ENCODE measurements around the gene RTKN.
"Not testable (repeated sequence)": the region's sequence is repeated elsewhere in the genome, so short reads cannot be mapped to it uniquely, and the experiment has no call there.

The RTKN gene

GRCh38 chr2:74441690-74442482 lies at the start of gene RTKN:
RTKN (minus strand) TSS chr2:74441937; CDS start chr2:74441816, 121 bp downstream.
- DNase-seq: peak; percentile 31 to 45

- DNase-seq: no peak
Observed at GRCh38 chr2:74489906-74490305, 48.2 kb upstream of the RTKN start.

- DNase-seq: no peak
Observed at GRCh38 chr2:74488643-74489481, 47.1 kb upstream of the RTKN start.

GRCh38 chr2:74486141-74486540 lies 44.4 kb upstream of the RTKN start:
- no peak for DNase-seq

- DNase-seq: not testable (repeated sequence)
Observed at GRCh38 chr2:74483675-74484164, 42.0 kb upstream of the RTKN start.

- peak; percentile 94 to 95 for DNase-seq
Observed at GRCh38 chr2:74482801-74483674, 41.3 kb upstream of the RTKN start, which contains the start of the genes CCDC142 and TTC31. CCDC142 (minus strand) TSS chr2:74482998; CDS start chr2:74482837, 161 bp downstream. TTC31 (plus strand) TSS chr2:74483081; CDS start chr2:74483096, 15 bp downstream.

- DNase-seq: peak; percentile 47 to 70
Observed at GRCh38 chr2:74481961-74482800, 40.4 kb upstream of the RTKN start.

GRCh38 chr2:74481431-74481830 lies 39.7 kb upstream of the RTKN start:
- no peak for DNase-seq

- no peak for DNase-seq
Observed at GRCh38 chr2:74474899-74475298, 33.2 kb upstream of the RTKN start.

- DNase-seq: no peak
Observed at GRCh38 chr2:74474481-74474880, 32.7 kb upstream of the RTKN start.

GRCh38 chr2:74472945-74473258 lies 31.2 kb upstream of the RTKN start:
- no peak for DNase-seq

GRCh38 chr2:74472086-74472944 lies 30.6 kb upstream of the RTKN start, which contains the start of gene MRPL53:
MRPL53 (minus strand) TSS chr2:74472680; CDS start chr2:74472660, 20 bp downstream.
- peak; percentile 94 to 96 for DNase-seq

- no peak for DNase-seq
Observed at GRCh38 chr2:74471332-74472065, 29.8 kb upstream of the RTKN start.

GRCh38 chr2:74470742-74471141 lies 29.0 kb upstream of the RTKN start:
- not testable (repeated sequence) for DNase-seq

- no peak for DNase-seq
Observed at GRCh38 chr2:74464406-74464805, 22.7 kb upstream of the RTKN start.

- no peak for DNase-seq
Observed at GRCh38 chr2:74462786-74463105, 21.0 kb upstream of the RTKN start.

GRCh38 chr2:74462054-74462785 lies 20.5 kb upstream of the RTKN start:
- DNase-seq: no peak

- DNase-seq: no peak
Observed at GRCh38 chr2:74461187-74462053, 19.7 kb upstream of the RTKN start.

All from CD4-positive, alpha-beta T cell treated with Interferon alpha-2 for 1 hour (primary cell).